ENCODE measurements around the gene DZANK1.
"Not testable (repeated sequence)": the region's sequence is repeated elsewhere in the genome, so short reads cannot be mapped to it uniquely, and the experiment has no call there.

The DZANK1 gene

GRCh38 chr20:18375551-18375950 lies 91.3 kb downstream of the DZANK1 start:
- DNase-seq (ENCODE audit: low spot score): not testable (repeated sequence)

- no peak for DNase-seq (ENCODE audit: low spot score)
These were observed 94.5 kb downstream of the DZANK1 start for GRCh38 chr20:18372296-18372695.

GRCh38 chr20:18364768-18365167 lies 102.1 kb downstream of the DZANK1 start:
- no peak for DNase-seq (ENCODE audit: low spot score)

DNA sequence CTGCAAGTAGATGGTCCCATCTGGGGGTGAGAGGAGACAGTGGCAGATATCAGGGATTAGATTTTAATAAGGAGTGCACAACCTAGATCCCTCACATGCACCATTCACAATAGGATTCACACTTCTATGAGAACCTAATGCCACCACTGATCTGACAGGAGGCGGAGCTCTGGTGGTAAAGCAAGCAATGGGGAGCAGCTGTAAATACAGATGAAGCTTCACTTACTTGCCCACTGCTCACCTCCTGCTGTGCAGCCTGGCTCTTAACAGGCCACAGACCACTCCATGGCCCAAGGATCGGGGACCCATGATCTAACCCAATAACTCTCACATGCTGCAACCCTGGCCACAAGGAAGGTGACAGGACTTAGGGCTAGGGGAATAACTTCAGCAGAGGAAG lies 103.1 kb downstream of the DZANK1 start:
- DNase-seq (ENCODE audit: low spot score): no peak

GRCh38 chr20:18362916-18363315 lies 103.9 kb downstream of the DZANK1 start:
- DNase-seq (ENCODE audit: low spot score): no peak

- DNase-seq (ENCODE audit: low spot score): no peak
These were observed 105.2 kb downstream of the DZANK1 start for GRCh38 chr20:18361678-18362077.

GRCh38 chr20:18360635-18361034 lies 106.2 kb downstream of the DZANK1 start:
- no peak for DNase-seq (ENCODE audit: low spot score)

DNA sequence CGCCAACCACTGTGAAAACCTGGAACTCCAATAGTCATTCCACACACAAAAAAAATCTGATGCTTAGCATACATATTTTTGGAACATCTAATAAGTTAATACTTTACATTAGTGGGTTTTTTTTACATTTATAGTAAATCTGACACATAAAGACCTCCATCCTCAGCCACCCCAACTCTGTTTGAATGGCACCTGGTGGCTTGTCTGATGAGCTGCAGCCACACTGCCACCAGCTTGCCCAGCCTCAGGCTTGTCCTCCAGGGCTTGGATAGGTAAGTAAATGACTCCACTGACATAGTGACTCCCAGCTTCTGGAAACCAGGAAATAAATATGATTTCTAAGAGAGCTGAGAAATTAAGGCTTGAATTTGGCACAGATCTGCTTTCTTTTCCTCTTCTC lies 107.0 kb downstream of the DZANK1 start:
- no peak for DNase-seq (ENCODE audit: low spot score)

DNA sequence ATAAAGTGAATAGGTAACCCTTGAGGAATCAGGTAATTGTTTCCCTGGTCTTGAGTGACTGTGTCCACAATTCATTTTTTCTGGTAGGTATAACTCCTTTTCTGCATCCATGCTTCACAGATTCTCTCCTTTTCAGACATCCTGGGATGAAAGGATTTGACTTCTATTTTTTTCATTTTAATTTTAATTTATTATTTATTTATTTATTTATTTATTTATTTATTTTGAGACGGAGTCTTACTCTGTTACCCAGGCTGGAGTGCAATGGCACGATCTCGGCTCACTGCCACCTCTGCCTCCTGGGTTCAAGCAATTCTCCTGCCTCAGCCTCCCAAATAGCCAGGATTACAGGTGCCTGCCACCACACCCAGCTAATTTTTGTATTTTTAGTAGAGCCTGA lies 117.1 kb downstream of the DZANK1 start:
- DNase-seq (ENCODE audit: low spot score): not testable (repeated sequence)

All from Ammon's horn (tissue), 1 donor.